C1 segment of cervical spinal cord (tissue), 14 donors: Measurements from ENCODE around the gene SNRPD3.
"Not testable (repeated sequence)": the region's sequence is repeated elsewhere in the genome, so short reads cannot be mapped to it uniquely, and the experiment has no call there.

Experiments
- DNase-seq, 14 donors: peaks; one replicate each; lab custom pipeline; 2025; lab: John Stamatoyannopoulos, UW

Gene SNRPD3

DNA sequence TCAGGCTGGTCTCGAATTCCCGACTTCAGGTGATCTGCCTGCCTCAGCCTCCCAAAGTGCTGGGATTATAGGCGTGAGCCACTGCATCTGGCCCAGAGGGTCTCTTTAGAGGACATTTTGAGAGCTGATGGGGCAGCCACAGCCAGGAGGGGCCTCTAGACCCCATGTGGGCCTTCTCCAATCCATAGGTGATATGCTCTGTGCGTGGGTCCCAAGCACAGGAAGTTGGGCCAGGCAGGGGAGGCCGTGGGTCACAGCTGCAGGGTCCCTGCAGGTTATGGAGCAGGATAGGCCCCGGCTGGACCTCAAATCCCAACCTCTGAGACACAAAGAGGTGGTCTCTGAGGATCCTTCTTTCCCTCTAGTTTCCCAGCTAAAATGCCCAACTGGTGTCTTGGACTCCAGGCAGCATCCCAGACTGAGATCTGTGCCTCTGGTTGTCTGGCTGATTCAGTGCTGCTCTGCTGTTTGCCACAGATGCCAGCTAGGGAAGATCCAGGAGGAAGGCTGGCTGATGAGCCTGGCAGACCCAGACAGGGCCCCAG, 35.6 kb downstream of the SNRPD3 start:
- no peak for DNase-seq

DNA sequence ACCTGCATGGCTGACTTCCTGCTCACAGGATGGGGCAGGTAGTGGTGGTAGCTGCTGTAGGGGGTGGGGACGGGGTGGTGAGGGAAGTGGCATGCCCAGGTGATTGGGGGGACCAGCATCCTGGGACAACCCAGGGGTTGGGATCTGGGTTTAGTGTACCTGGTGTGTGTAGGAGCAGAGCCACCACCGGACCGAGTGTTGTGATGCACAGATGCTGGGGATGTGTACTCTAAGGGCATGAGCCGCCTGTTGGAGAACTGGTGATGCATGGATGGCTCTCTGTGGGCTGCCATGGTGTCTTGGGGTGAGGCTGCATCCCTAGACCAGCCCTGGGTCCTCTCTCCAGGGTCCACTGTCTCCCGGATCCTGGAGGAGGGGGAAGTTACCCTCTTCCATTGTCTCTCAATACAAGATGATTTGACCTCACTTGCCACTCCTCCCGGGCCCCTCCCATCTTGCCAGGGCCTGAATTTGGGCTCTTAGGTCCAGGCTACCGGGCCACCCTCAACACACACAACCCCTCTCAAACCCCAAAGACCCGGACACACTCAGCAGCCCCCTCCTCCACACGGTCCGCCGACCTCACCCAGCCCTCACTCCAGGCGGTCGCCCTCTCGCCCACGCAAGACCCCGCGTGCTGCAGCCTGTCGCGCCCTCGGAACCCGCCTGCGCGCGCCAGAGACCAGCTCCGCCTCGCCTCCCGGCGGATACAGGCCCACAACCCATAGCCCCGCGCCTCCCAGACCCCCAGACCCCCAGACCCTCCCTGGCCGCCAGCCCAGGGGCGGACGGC, 36.5 kb downstream of the SNRPD3 start:
- peak in 2 of 14 donors; percentile 33 to 42 for DNase-seq

DNA sequence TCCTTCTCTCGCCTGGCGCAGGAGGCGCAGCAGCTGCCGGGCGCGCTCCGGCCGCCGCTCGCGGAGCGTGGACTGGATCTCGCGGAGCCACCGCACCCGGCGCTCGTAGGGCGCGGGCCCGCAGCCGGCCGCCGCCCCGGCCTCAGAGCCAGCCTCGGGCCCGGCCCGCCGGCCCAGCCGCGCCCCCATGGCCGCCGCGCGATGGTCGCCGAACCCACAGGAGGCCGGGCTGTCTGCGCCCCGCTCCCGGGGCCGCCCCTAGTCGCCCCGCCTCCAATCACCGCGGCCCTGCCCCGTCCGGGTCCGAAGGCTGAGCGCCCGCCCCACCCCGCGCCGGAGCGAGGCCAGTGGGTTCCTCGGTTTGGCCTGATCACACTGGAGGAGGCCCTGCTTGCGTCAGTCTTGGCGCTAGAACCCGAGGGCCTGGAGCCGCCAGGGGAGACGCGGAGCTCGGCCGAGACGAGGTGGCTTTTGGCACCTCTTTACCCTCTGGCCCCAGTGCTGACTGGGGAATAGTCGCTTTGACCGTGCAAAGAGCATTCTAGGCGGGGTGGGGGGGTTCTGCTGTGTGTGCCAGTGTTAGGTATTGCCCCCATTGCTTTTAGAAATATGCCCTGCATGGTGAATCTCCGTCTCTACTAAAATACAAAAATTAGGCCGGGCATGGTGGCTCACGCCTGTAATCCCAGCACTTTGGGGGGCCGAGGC, 37.2 kb downstream of the SNRPD3 start, which contains the start of gene LRRC75B:
Gene LRRC75B (minus strand): TSS at position 223 of the 708 bp plus-strand sequence. CDS start 34 bp downstream, at position 189.
- peak in 10 of 14 donors; percentile 36 to 85 (median 64) for DNase-seq

DNA sequence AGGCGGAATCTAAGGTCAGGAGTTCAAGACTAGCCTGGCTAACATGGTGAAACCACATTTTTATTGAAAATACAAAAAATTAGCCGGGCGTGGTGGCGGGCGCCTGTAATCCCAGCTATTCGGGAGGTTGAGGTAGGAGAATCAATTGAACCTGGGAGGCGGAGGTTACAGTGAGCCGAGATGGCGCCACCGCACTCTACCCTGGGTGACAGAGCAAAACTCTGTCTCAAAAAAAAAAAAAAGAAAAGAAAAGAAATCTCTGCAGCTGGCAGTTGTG, 37.7 kb downstream of the SNRPD3 start:
- not testable (repeated sequence) for DNase-seq

DNA sequence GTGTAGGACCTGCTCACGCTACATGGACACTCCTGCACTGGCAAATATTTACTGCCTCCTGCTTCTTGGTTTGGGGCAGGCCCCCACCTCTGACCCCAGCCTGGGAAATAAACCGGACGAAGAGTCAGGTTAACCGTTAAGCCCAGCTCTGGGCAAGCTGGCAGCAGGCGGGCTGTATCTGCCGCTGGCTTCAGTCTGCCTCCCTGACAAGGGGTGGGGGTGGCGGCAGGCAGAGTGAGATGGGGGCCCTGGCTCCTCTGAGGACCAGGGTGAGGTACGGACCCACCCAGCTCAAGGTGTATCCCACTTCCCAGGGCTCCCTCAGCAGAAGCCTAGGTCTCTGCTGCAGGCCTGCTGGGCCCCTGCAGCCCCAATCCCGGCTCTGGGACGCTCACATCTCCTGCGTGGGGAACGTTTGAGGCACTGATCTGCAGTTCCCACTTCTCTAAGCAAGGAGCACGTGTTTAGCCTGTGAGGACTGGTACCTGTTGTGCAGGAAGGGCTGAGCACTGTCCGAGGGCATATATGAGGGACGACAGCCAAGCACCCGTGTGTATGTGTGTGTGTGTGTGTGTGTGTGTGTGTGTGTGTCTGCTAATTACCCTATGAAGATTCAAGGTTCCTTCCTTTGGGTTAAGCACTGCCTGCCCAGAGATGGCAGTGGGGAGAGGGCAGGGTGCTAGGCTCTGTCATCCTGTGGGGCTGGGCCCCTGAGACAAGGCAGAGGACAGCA, 38.2 kb downstream of the SNRPD3 start:
- no peak for DNase-seq

DNA sequence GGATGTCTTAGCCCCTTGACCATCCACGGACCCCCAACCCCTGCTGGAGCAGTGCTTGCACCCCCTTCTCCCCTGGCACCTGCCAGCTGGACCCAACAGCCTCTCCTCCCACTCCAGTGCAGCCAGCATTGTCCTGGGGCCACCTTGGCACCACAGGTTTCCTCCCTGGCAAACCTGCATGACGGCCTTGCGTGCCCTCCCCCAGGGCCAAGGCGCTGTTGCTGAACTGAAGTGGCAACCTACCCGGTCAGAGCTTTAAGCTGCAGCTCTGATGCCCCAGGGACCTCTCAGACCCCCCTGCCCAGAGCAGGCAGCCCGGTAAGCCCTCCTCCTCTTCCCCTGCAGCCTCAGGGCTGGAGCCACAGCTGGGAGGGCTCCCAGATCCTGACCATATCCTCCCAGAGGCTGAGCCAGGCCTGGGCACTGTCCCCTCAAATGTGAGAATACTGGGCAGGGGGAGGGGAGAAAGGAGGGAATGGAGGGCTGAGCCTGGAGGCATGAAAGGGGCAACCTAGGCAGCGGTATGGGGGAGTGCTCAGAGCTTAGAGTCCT, 38.8 kb downstream of the SNRPD3 start:
- DNase-seq: no peak

DNA sequence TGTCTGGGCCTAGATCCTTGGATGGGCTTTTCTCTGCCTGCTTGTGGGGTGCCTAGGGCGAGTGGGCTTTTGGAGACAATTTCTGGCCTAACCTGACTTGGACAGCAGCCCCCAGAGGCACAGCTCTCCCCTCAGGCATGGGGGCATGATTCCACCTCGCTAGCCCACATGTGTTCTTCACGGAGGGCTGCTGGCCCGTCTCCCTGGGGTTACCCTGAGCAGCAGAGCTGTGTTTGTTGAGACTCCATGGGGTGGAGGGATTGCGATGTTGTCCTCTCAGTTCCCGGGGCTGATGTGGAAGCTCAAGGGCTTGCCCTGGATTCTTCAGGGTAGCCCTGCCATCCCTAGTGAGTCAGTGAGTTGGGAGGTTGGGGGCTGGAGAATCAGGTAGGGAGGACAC, 39.4 kb downstream of the SNRPD3 start:
- DNase-seq: no peak

DNA sequence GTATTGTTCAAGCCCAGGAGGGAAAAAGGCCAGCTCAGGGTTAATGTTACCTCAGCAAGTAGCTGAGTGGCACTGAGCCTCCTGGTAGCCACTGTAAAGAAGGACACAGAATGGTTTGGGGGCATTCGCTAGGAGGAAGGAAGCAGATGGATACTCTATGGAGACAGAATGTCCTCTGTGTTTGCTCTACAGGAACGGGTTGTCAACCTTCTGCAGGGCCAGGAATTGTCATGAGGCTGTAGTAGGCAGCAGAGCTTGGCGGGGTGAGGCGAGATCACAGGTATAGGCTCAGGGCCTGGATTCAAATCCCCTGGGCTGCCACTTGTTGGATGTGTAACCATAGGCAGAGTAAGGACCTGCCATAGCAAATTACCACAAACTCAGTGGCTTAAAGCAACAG, 40.1 kb downstream of the SNRPD3 start:
- no peak for DNase-seq

DNA sequence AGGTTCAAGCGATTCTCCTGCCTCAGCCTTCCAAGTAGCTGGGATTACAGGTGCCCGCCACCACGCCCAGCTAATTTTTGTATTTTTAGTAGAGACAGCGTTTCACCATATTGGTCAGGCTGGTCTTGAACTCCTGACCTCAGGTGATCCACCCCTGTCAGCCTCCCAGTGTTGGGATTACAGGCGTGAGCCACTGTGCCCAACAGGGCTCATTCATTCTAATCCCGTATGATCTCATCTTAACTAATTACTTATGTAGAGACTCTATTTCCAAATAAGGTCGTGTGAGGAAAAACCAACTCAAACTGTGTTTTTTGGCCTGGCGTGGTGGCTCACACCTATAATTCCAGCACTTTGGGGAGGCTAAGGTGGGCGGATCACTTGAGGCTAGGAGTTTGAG, 41.3 kb downstream of the SNRPD3 start:
- not testable (repeated sequence) for DNase-seq

DNA sequence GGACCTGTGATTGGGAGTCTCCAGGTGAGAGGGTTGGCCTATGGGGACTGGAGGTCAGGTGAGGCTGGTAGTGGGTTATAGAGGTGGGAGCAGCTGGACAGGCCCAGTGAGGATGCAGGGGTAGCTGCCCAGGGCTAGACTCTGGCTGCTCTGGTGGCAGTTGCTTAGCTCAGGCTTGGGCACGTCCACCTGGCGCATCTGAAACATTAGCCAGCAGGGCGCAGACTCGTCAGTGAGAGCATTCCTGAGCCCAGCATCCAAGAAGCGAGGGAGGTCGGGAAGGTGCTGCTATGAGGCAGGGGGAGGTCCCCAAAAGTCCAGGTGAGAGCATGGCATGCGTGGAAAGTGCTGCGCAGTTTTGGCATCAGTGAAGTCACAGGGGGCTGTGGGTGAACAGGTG, 43.7 kb downstream of the SNRPD3 start:
- no peak for DNase-seq

DNA sequence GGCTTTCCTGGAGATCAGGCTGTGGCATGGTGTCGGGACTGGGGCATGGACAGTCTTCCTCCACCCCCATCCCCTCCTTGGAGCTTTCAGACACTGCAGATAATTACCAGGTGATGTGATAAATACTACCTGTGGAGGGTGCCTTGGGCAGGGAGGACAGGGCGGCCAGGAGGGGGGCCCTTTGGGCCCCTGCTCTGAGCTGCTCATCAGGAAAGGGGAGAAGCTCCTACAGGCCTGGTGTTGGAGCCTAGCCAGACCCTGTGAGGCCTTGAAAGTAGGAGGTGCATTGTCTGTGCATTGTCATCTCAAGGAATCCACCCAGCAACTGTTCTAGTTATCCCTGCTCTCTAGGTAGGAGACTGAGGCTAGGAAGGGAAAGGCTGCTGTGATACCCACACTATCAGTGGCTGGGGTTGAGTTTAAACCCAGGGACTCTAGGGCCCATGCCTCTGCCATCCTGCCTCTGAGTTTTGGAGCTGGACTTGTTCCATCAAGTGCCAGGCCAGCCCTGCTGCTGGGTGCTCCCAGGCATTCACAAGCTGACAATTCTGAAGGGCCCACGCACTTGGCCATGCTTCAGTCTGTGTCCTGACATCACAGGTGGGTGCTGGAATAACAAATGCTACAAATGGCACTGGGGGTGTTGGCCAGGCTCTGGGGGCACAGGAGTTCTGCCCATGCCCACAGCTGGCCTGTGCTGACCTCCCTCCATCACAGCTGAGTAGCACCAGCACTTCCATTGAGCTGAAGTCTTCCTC, 44.3 kb downstream of the SNRPD3 start:
- not testable (repeated sequence) for DNase-seq

DNA sequence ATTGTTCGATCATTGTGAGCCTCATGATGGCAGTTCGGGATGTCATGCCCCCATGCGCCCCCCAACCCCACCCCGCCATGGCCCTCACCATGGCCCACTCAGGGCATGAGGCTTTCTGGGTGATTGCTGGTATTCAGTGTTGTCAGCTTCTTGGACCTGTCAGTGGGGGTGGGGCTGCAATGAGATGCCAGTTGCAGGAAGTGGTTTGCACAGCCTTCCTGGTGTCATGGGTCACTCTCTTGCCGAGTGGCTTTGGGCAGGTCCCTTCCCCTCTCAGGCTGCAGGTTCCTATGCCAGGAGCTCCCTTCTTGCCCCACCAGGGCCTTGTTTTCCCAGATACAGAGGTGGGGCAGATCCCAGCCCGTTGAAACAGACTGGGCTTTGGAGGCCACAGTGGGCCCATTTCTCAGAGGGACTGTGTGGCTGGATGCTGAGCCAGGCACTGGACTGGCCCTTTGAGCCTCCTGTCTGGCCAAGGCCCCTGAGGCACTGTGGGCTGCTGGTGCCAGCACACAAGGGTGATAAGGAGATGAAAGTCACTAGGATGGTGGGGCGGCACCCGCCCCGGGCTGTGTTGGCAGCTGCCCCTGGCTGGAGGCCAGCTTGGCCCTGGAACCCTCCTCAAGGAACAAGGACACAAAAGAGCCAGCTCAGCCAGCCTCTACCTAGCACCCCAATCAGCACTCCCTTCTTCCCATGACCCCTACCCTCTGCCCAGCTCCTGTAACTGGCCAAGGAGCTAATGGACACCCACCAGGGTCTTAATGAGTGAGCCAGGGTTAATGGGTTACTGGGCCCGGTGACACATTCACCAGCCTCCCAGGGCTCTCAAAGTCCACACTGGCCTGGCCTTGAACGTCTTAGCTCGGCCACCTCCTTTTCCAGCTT, 45.7 kb downstream of the SNRPD3 start:
- no peak for DNase-seq

DNA sequence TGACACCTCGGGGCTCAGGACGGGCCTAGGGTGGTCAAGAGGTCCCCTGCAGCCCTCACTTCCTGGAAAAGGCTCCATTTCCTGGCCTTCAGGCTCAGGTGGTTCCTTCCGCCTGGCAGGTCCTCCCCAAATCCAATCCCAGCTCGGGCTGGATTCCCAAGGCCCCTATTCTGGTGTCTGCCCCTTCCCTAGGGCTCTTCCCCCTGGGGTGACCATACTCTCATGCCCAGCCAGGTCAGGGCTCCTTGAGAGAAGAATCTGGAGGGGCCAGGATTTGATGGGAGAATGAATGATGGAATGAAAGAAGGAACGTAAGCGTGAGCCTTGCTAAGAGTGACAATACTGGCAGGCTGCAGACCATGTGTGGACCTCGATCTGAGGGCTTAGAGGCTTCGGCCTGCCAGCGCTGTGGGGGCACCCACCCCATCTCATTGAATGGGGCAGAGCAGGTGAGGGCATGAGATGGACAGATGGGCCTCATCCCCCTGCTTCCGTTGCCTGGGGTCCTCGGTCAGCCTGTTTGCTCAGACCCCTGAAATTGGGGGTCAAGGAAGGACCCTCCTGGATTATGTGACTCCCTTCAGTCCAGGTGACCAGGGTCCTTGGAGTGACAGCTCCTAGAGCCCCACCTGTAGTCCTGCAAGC, 46.4 kb downstream of the SNRPD3 start:
- DNase-seq: not testable (repeated sequence)

DNA sequence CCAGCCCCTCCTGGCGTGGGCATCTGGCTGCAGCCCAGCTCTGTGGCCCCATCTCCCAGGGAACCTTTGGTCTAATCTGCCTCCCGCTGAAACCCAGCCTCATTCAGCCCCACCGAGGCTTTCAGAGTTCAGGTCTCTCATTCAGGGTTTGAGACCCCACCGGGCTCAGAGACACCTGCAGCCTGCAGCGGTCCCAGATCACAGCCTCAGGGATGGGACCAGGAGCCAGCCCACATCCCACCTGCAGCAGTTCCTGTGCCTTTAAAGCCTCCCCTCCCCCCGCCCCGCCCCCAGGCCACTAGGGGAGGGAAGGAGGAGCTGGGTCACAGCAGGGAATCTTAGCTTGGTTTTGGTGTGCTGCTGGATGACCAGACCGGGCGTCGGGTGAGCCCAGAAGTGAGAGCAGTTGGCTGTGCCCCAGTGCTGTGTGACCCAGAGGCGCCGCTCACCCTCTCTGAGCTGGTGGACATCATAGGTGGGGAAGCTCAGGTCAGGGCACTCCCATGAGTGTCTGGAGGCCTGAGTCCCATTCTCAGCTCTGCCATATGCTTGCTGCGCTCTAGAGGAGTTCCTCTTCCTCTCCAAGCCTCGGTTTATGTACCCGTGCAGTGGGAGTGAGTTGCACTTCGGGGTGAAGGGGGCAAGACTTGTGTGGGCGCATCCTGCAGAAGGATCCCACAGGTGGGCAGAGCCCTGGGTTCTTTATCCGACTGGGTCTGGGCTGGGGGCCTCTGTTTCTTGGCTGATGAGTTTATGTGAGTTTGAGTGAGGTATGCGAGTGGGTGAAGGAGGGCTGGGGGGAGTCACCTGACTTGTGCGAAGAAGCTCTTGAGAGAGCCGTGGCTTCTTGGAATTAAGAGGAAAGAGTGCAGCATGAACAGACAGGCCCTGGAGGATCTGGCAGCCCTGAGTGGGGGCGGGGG, 47.3 kb downstream of the SNRPD3 start, which contains the start of gene GGT1:
Gene GGT1 (plus strand): TSS at position 347 of the 923 bp plus-strand sequence. CDS start 7,889 bp downstream, outside the sequence.
- DNase-seq: not testable (repeated sequence)

DNA sequence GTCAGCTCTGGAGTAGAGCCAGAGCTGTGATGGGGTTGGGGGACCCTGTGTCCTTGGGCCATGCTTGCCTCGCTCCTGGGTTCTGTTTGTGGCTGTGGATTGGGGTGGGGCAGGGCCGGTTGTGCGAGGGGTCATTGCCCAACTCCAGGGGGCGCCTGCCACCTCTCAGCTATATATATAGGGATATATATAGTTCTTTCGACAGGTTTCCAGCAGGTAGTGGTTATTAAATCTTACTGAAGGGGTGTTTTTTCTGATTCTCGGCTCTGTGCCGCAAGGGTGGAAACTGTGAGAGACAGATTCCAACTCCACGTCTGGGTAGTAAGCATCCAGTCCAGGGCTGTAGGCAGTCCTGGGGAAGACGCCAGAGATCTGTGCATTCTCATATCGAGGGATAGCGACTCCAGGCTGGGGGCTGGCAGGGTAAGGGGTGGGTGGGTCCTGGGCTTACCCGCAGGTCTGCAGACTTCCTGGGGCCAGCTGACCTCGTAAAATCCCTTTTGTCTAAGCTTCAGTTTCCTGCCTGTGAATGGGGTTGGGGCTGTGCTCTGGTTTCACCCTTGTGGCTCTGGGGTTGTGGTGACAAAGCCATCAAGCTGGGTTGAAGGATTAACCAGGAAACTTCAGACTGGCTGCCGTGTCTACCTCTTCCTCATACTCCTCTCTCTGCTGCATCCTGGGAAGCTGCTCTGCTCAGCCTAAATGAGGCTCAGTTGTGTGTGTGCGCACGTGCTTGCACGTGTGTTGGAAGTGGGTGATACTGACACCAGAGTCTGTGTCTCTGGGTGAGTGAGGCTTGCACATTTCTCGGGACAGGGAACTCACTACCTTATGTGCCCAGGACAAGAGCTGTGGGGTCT, 48.2 kb downstream of the SNRPD3 start:
- DNase-seq: not testable (repeated sequence)

DNA sequence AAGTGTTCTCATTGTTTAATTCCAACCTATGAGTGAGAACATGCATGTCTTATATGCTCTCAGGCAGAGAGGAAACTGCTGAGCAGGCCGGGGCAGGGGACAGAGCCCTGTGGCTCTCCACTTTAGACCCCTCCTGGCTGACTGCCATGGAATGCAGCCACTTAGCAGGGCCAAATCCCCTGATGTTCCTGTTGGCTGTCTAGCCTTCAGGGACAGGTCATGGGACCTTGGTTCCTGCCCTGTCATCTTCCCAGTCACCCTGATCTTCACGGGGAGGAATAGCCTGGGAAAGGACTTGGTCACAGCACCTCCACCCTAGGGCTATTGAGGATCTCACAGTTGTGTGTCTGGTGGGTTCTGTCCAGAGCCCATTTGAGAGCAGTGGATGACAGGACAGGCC, 50.5 kb downstream of the SNRPD3 start:
- DNase-seq: not testable (repeated sequence)

DNA sequence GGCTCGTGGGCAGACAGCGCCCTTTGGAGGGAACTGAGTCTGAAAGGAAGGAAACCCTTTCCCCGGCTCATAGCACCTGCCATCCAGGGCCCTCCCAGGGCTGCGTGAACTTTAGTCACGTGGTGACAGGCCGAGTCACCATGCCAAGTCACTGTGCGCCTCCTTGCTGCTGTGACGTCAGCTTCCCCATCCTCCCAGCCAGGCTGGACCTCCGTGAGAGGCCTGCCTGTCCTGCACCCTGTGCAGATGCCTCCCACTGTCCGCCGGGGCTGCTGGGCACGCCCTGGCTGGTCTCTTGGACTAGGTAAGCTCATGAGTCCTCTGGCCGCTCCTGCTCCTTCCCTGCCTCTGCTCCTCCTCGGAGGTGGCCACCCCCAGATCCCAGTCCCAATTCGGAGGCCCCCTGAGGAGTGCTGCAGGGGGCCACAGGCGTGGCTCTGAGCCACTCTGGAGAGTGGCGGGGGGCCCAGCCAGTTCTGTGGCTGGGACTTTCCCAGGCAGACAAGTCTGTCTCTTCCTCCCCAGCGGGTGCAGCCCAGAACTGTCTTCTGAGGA, 51.7 kb downstream of the SNRPD3 start:
- not testable (repeated sequence) for DNase-seq
